OCI-LY3 (cell line): ENCODE data around the gene TGM1.

Experiments
- H2AFZ ChIP-seq: fragments of 200-600, 300-600 bp; shearing (Covaris generic); 2 replicates; pipeline ENCODE4 v1.6.0; 2014; ENCODE audit warnings: antibody characterized with exemption, low read depth, low read length
- H3K27ac ChIP-seq: fragments of 200-600, 300-600 bp; sonication (generic); 2 replicates; pipeline ENCODE4 v1.5.1; 2014; ENCODE audit warnings: mild to moderate bottlenecking, low read length, moderate library complexity, mixed read lengths
- H3K27me3 ChIP-seq: fragments of 200-600, 300-600 bp; sonication (generic); 2 replicates; pipeline ENCODE4 v1.6.1; 2014; ENCODE audit warnings: low read depth, low read length, mixed read lengths
- H3K36me3 ChIP-seq: fragments of 200-600, 300-600 bp; sonication (generic); replicated peaks from 2 replicates; pipeline ENCODE3; 2014; ENCODE audit warnings: low read depth, low read length, mixed read lengths
- H3K4me1 ChIP-seq: fragments of 300-600, 200-600 bp; sonication (generic); 2 replicates; pipeline ENCODE4 v1.6.1; 2014; ENCODE audit warnings: low read length, mixed read lengths
- H3K4me2 ChIP-seq: fragments of 200-600, 300-600 bp; sonication (generic); 2 replicates; pipeline ENCODE4 v1.6.1; 2014; ENCODE audit warnings: low read length, mixed read lengths
- H3K4me3 ChIP-seq: fragments of 300-600, 200-600 bp; sonication (generic); 2 replicates; pipeline ENCODE4 v1.5.1; 2014; ENCODE audit warnings: antibody characterized with exemption, mild to moderate bottlenecking, low read length, moderate library complexity
- H3K79me2 ChIP-seq: fragments of 300-600, 200-600 bp; shearing (Covaris generic); 2 replicates; pipeline ENCODE4 v1.6.1; 2014; ENCODE audit warnings: mild to moderate bottlenecking, low read length, mixed read lengths
- H3K9ac ChIP-seq: fragments of 300-600, 200-600 bp; shearing (Covaris generic); 2 replicates; pipeline ENCODE4 v1.6.0; 2014; ENCODE audit warnings: mild to moderate bottlenecking, low read length, moderate library complexity
- H3K9me3 ChIP-seq: fragments of 200-600, 300-600 bp; shearing (Covaris generic); 2 replicates; pipeline ENCODE4 v1.6.1; 2014; ENCODE audit warnings: low read length, mixed read lengths; ENCODE audit not compliant: insufficient read depth
- H4K20me1 ChIP-seq: fragments of 200-600, 300-600 bp; sonication (generic); 2 replicates; pipeline ENCODE4 v1.6.1; 2016; ENCODE audit warnings: low read length, mixed read lengths; ENCODE audit not compliant: insufficient read depth
- CTCF ChIP-seq: fragments of 200-600, 300-600 bp; sonication (generic); IDR thresholded peaks from 2 replicates; pipeline ENCODE4 v1.5.1; 2014; ENCODE audit warnings: antibody characterized with exemption, low read length, low read depth
- EZH2phosphoT487 ChIP-seq: fragments of 200-600 bp; shearing (Covaris generic); IDR thresholded peaks from 2 replicates; pipeline ENCODE4 v1.6.1; 2018; ENCODE audit warnings: antibody characterized with exemption, mixed run types, low read depth

TGM1 gene

GRCh38 chr14:24237463-24237955, 25.5 kb downstream of the TGM1 start:
- Histone ChIP-seq H3K79me2 (peaks cover 9% of the 10 kb centered on the region), H4K20me1 (peaks cover 5% of the 10 kb centered on the region; the same call in 1 of the 2 replicates), H3K9ac (no peak overlapping the region), H3K27me3 (no peaks in the 10 kb centered on the region), H2AFZ (no peak overlapping the region), H3K4me3 (no peak overlapping the region), H3K27ac (no peak overlapping the region), H3K36me3 (peaks cover 48% of the 10 kb centered on the region), H3K4me1 (peaks cover 12% of the 10 kb centered on the region), H3K9me3 (no peaks in the 10 kb centered on the region), H3K4me2 (no peak overlapping the region)
- no peak for TF ChIP-seq EZH2phosphoT487
- TF ChIP-seq CTCF = no peak

- Histone ChIP-seq H3K27ac (no peak overlapping the region), H2AFZ (no peak overlapping the region), H3K4me3 (no peak overlapping the region), H4K20me1 (peaks cover 3% of the 10 kb centered on the region; the same call in 1 of the 2 replicates), H3K9ac (no peak overlapping the region), H3K27me3 (no peaks in the 10 kb centered on the region), H3K79me2 (peaks cover 12% of the 10 kb centered on the region), H3K4me1 (peaks cover 12% of the 10 kb centered on the region), H3K9me3 (no peaks in the 10 kb centered on the region), H3K36me3 (peaks cover 48% of the 10 kb centered on the region), H3K4me2 (no peak overlapping the region)
- TF ChIP-seq CTCF = no peak
- TF ChIP-seq EZH2phosphoT487 = no peak
Measured at GRCh38 chr14:24236689-24237462, 26.1 kb downstream of the TGM1 start.

GRCh38 chr14:24235804-24236688, 26.9 kb downstream of the TGM1 start:
- Histone ChIP-seq H3K9me3 (no peaks in the 10 kb centered on the region), H3K4me1 (peaks cover 10% of the 10 kb centered on the region), H3K4me3 (no peak overlapping the region), H3K79me2 (peaks cover 20% of the 10 kb centered on the region), H2AFZ (no peak overlapping the region), H3K27me3 (no peaks in the 10 kb centered on the region), H3K4me2 (no peak overlapping the region), H3K36me3 (peaks cover 46% of the 10 kb centered on the region), H3K27ac (no peak overlapping the region), H3K9ac (no peak overlapping the region), H4K20me1 (no peaks in the 10 kb centered on the region)
- TF ChIP-seq EZH2phosphoT487 = no peak
- no peak for TF ChIP-seq CTCF
